G401.6 (cell line): Measurements from ENCODE around the gene ZNF362.

Source experiments
- FAIRE-seq: peaks from 2 replicates; lab custom pipeline; 2012; peaks lifted over from hg19 to GRCh38; lab: Jason Lieb, UNC

Gene ZNF362

GRCh38 chr1:33268927-33269610, 12.8 kb downstream of the ZNF362 start:
- no peak for FAIRE-seq

- FAIRE-seq = no peak
These were observed 13.3 kb downstream of the ZNF362 start for GRCh38 chr1:33269621-33270020.

- FAIRE-seq = no peak
These were observed 14.1 kb downstream of the ZNF362 start for GRCh38 chr1:33270379-33270778.

GRCh38 chr1:33270808-33271465, 14.6 kb downstream of the ZNF362 start:
- FAIRE-seq = no peak

GRCh38 chr1:33271666-33272505, 15.6 kb downstream of the ZNF362 start:
- FAIRE-seq = no peak

- no peak for FAIRE-seq
These were observed 16.2 kb downstream of the ZNF362 start for GRCh38 chr1:33272509-33272908.

- FAIRE-seq = no peak
These were observed 16.6 kb downstream of the ZNF362 start for GRCh38 chr1:33272930-33273329.

- no peak for FAIRE-seq
These were observed 17.1 kb downstream of the ZNF362 start for GRCh38 chr1:33273406-33273805.

GRCh38 chr1:33273961-33274371, 17.7 kb downstream of the ZNF362 start:
- FAIRE-seq = no peak

GRCh38 chr1:33274446-33274845, 18.2 kb downstream of the ZNF362 start:
- FAIRE-seq = no peak

GRCh38 chr1:33275195-33275594, 18.9 kb downstream of the ZNF362 start:
- no peak for FAIRE-seq

GRCh38 chr1:33275706-33276572, 19.6 kb downstream of the ZNF362 start:
- FAIRE-seq = no peak

GRCh38 chr1:33276573-33277298, 20.4 kb downstream of the ZNF362 start:
- FAIRE-seq = no peak

- no peak for FAIRE-seq
These were observed 21.3 kb downstream of the ZNF362 start for GRCh38 chr1:33277488-33278084.

GRCh38 chr1:33280091-33280661, 23.9 kb downstream of the ZNF362 start:
- no peak for FAIRE-seq

GRCh38 chr1:33281554-33282303, 25.4 kb downstream of the ZNF362 start:
- FAIRE-seq = no peak

- no peak for FAIRE-seq
These were observed 26.5 kb downstream of the ZNF362 start for GRCh38 chr1:33282791-33283190.

GRCh38 chr1:33284049-33284448, 27.8 kb downstream of the ZNF362 start:
- FAIRE-seq = no peak

- FAIRE-seq = no peak
These were observed 30.3 kb downstream of the ZNF362 start for GRCh38 chr1:33286451-33287185.
